Osteocyte (in vitro differentiated cells): ENCODE measurements around the gene KRT73. TPM values are rescaled to one million over a fixed set of nuclear protein-coding genes. Genes with fewer than 3 reads are reported as not detected.

Source experiments
- DNase-seq: peaks from one replicate; pipeline ENCODE4 v3.0.0; 2021; ENCODE audit warnings: mixed read lengths; ENCODE audit not compliant: unreplicated experiment; ENCODE audit errors: extremely low spot score
- H3K27ac Mint-ChIP-seq: one replicate; pipeline ENCODE4 v1.8.0; 2021; ENCODE audit warnings: mild to moderate bottlenecking, mixed read lengths; ENCODE audit not compliant: unreplicated experiment
- H3K27me3 Mint-ChIP-seq: one replicate; pipeline ENCODE4 v1.8.0; 2021; ENCODE audit warnings: mixed read lengths; ENCODE audit not compliant: unreplicated experiment
- H3K36me3 Mint-ChIP-seq: one replicate; pipeline ENCODE4 v1.8.0; 2021; ENCODE audit warnings: mixed read lengths; ENCODE audit not compliant: unreplicated experiment
- H3K4me1 Mint-ChIP-seq: one replicate; pipeline ENCODE4 v1.8.0; 2021; ENCODE audit warnings: mixed read lengths; ENCODE audit not compliant: unreplicated experiment
- H3K4me3 Mint-ChIP-seq: one replicate; pipeline ENCODE4 v1.8.0; 2021; ENCODE audit warnings: mild to moderate bottlenecking, moderate library complexity, mixed read lengths; ENCODE audit not compliant: unreplicated experiment
- H3K9me3 Mint-ChIP-seq: one replicate; pipeline ENCODE4 v1.8.0; 2021; ENCODE audit warnings: mixed read lengths; ENCODE audit not compliant: unreplicated experiment
- total RNA-seq: library from RNA; stranded (reverse); gene quantifications from 2 replicates; pipeline ENCODE4 v1.2.1, GENCODE V29; 2021
- TF ChIP-seq, protein P1 (sequence below): fragments of 200-600 bp; sonication (generic); IDR thresholded peaks from 2 replicates; pipeline ENCODE4 v1.5.0; 2021; ENCODE audit warnings: antibody characterized with exemption, mild to moderate bottlenecking, moderate library complexity

The KRT73 gene
- total RNA-seq, 1 donor from 2014 or later, result not detected

DNA sequence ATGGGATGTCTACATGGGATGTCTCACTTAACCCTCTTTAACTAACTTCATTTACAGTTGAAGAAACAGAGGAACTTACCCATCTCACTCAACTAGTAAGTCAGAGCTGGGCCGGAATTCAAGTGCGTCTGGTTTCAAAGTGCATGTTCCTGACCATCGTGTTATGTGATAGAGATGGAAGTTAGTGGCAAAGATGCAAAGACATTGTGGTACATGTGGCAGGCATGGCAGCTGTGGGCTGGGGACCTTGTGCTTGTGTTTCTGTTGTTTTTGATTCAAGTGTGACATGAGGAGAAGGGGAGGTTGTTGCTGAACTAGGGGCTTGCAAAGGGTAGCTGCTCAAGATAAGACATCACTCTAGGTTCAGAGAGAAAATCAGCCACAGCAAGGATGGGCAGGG lies 42.4 kb downstream of the KRT73 start:
- Mint-ChIP-seq H3K27ac (no peak overlapping the region), H3K36me3 (no peaks in the 10 kb centered on the region), H3K4me3 (no peak overlapping the region), H3K27me3 (peaks cover 51% of the 10 kb centered on the region), H3K9me3 (no peaks in the 10 kb centered on the region), H3K4me1 (no peaks in the 10 kb centered on the region)
- TF ChIP-seq, protein P1, sequence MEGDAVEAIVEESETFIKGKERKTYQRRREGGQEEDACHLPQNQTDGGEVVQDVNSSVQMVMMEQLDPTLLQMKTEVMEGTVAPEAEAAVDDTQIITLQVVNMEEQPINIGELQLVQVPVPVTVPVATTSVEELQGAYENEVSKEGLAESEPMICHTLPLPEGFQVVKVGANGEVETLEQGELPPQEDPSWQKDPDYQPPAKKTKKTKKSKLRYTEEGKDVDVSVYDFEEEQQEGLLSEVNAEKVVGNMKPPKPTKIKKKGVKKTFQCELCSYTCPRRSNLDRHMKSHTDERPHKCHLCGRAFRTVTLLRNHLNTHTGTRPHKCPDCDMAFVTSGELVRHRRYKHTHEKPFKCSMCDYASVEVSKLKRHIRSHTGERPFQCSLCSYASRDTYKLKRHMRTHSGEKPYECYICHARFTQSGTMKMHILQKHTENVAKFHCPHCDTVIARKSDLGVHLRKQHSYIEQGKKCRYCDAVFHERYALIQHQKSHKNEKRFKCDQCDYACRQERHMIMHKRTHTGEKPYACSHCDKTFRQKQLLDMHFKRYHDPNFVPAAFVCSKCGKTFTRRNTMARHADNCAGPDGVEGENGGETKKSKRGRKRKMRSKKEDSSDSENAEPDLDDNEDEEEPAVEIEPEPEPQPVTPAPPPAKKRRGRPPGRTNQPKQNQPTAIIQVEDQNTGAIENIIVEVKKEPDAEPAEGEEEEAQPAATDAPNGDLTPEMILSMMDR, result no peak
- DNase-seq, result no peak

DNA sequence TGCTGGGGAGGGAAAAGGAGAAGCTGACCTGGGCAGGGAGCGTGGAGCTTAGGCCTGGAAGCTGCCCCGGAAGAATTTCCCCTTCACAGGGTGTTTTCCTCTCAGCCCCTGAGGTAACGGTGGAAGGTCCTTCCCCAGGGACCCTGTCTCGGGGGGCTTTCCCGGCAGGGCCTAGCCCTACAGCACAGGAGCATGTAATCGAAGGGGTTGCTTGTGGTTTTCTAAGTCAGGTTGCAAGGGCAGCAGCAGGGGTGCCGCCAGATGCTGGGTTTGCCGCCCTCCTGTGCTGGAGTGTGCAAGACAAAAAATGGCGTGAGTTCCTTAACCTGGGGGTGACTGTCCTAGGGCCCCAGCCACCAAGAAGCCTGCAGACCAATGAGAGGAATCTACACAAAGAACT lies 43.1 kb downstream of the KRT73 start:
- TF ChIP-seq, protein P1, result no peak
- H3K4me1 Mint-ChIP-seq, result no peaks in the 10 kb centered on the region
- peaks cover 52% of the 10 kb centered on the region for H3K27me3 Mint-ChIP-seq
- no peaks in the 10 kb centered on the region for H3K9me3 Mint-ChIP-seq
- no peaks in the 10 kb centered on the region for H3K36me3 Mint-ChIP-seq
- DNase-seq, result no peak
- no peak overlapping the region for H3K4me3 Mint-ChIP-seq
- H3K27ac Mint-ChIP-seq, result no peak overlapping the region

DNA sequence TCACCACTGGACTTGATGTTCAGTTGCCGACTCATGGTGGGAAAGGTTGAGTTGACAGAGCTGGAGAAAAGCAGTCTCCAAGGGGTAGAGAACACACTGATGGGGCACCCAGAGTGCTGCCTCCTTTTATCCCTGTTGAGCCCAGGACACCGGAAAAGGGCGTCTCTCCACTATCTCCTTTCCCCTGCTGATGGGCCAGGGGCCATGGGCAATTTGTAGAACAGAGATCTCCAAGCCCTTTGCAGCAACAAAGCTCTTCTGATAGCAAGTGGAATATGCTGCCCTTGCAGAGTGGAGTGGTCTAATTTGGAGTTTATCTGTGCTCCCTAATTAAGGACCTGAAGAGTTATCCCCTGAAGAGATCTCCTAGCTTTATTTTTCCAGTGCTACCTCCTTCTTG lies 44.6 kb downstream of the KRT73 start, which contains the start of gene KRT74:
TSS of gene KRT74 (minus strand) at position 101 of the 400 bp plus-strand sequence. CDS start at position 35, 66 bp downstream.
- no peaks in the 10 kb centered on the region for H3K36me3 Mint-ChIP-seq
- H3K4me3 Mint-ChIP-seq, result no peak within 1 kb of the TSS
- H3K27ac Mint-ChIP-seq, result no peak within 1 kb of the TSS
- no peaks in the 10 kb centered on the region for H3K9me3 Mint-ChIP-seq
- H3K4me1 Mint-ChIP-seq, result no peaks in the 10 kb centered on the region
- DNase-seq, result no peak
- TF ChIP-seq, protein P1, result no peak
- peaks cover 42% of the 10 kb centered on the region for H3K27me3 Mint-ChIP-seq

- no peak for DNase-seq
Measured at GRCh38 chr12:52573306-52573705, 45.1 kb downstream of the KRT73 start.

DNA sequence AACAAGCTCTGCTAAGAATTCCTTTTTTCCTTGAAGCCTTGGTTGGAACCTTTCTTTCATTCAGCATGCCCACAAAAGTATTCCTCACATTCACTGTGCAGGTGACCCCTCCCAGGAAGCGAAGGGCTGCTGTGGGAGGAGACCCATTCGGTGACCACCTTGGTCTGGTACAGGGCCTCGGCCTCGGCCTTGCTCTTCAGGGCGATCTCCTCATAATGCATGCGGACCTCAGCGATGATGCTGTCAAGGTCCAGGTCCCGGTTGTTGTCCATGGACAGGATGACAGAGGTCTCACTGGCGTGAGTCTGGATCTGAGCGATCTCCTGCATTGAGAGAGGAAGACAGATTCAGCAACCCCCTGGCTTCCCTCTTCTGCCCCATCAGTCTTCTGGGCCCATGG lies 47.8 kb downstream of the KRT73 start:
- H3K4me1 Mint-ChIP-seq, result no peaks in the 10 kb centered on the region
- no peaks in the 10 kb centered on the region for H3K36me3 Mint-ChIP-seq
- no peak overlapping the region for H3K4me3 Mint-ChIP-seq
- no peak overlapping the region for H3K27ac Mint-ChIP-seq
- no peak for DNase-seq
- TF ChIP-seq, protein P1, result no peak
- peaks cover 50% of the 10 kb centered on the region for H3K27me3 Mint-ChIP-seq
- H3K9me3 Mint-ChIP-seq, result no peaks in the 10 kb centered on the region

More at GRCh38 chr12:52573306-52573705, 45.1 kb downstream of the KRT73 start:
- Mint-ChIP-seq H3K27me3 (peaks cover 43% of the 10 kb centered on the region), H3K4me3 (no peak overlapping the region), H3K36me3 (no peaks in the 10 kb centered on the region), H3K9me3 (no peaks in the 10 kb centered on the region), H3K4me1 (no peaks in the 10 kb centered on the region), H3K27ac (no peak overlapping the region)
- TF ChIP-seq, protein P1, result no peak
